Right kidney (tissue), 1 donor: ENCODE measurements around the gene CDC5L.

Experiments used
- DNase-seq: peaks from one replicate; pipeline ENCODE4 v3.0.0-alpha.2; 2016

The CDC5L gene

GRCh38 chr6:44475417-44475778, 87.9 kb downstream of the CDC5L start:
- DNase-seq, result no peak

GRCh38 chr6:44475779-44476434, 88.4 kb downstream of the CDC5L start:
- peak; percentile 84 for DNase-seq

- no peak for DNase-seq
Measured at GRCh38 chr6:44476849-44477248, 89.3 kb downstream of the CDC5L start.

- DNase-seq, result no peak
Measured at GRCh38 chr6:44477293-44477894, 89.9 kb downstream of the CDC5L start.

- DNase-seq, result no peak
Measured at GRCh38 chr6:44478158-44478557, 90.7 kb downstream of the CDC5L start.

- DNase-seq, result no peak
Measured at GRCh38 chr6:44478591-44479254, 91.2 kb downstream of the CDC5L start.

- no peak for DNase-seq
Measured at GRCh38 chr6:44480097-44480541, 92.6 kb downstream of the CDC5L start.

- DNase-seq, result no peak
Measured at GRCh38 chr6:44481056-44481455, 93.5 kb downstream of the CDC5L start.

- no peak for DNase-seq
Measured at GRCh38 chr6:44481760-44482159, 94.3 kb downstream of the CDC5L start.

- DNase-seq, result no peak
Measured at GRCh38 chr6:44485601-44486401, 98.3 kb downstream of the CDC5L start.

- no peak for DNase-seq
Measured at GRCh38 chr6:44487002-44487401, 99.5 kb downstream of the CDC5L start.

- no peak for DNase-seq
Measured at GRCh38 chr6:44487586-44487985, 100.1 kb downstream of the CDC5L start.

GRCh38 chr6:44489910-44490604, 102.6 kb downstream of the CDC5L start:
- no peak for DNase-seq

GRCh38 chr6:44493132-44493531, 105.6 kb downstream of the CDC5L start:
- no peak for DNase-seq

GRCh38 chr6:44493593-44493992, 106.1 kb downstream of the CDC5L start:
- no peak for DNase-seq

GRCh38 chr6:44494011-44494501, 106.5 kb downstream of the CDC5L start:
- no peak for DNase-seq

GRCh38 chr6:44495036-44495901, 107.8 kb downstream of the CDC5L start:
- DNase-seq, result no peak

- DNase-seq, result no peak
Measured at GRCh38 chr6:44496665-44497369, 109.3 kb downstream of the CDC5L start.

- no peak for DNase-seq
Measured at GRCh38 chr6:44497807-44498206, 110.3 kb downstream of the CDC5L start.

GRCh38 chr6:44498436-44498835, 110.9 kb downstream of the CDC5L start:
- no peak for DNase-seq
